Measurements from ENCODE around the gene SEPTIN1. TPM values are rescaled to one million over a fixed set of nuclear protein-coding genes. Genes with fewer than 3 reads are reported as not detected.

SEPTIN1 gene
- total RNA-seq, 1 donor from 2014 or later: 2.9 TPM

GRCh38 chr16:30409125-30410060 lies 27.0 kb upstream of the SEPTIN1 start:
- DNase-seq: peak; percentile 97
- Mint-ChIP-seq H3K27me3 (ENCODE audit: unreplicated experiment) (peaks cover 3% of the 10 kb centered on the region), H3K36me3 (ENCODE audit: unreplicated experiment) (no peaks in the 10 kb centered on the region), H3K4me1 (ENCODE audit: low read depth, unreplicated experiment) (peaks cover 2% of the 10 kb centered on the region), H3K9me3 (ENCODE audit: unreplicated experiment) (peaks cover 9% of the 10 kb centered on the region), H3K4me3 (ENCODE audit: unreplicated experiment) (no peak overlapping the region), H3K27ac (ENCODE audit: unreplicated experiment) (no peak overlapping the region)
- TF ChIP-seq CTCF (IDR thresholded peaks at IDR 0.05; ENCODE audit: partially characterized antibody, unreplicated experiment): peak; percentile 93

- Mint-ChIP-seq H3K27me3 (ENCODE audit: unreplicated experiment) (peaks cover 5% of the 10 kb centered on the region), H3K9me3 (ENCODE audit: unreplicated experiment) (peaks cover 10% of the 10 kb centered on the region), H3K36me3 (ENCODE audit: unreplicated experiment) (no peaks in the 10 kb centered on the region), H3K4me3 (ENCODE audit: unreplicated experiment) (peak overlapping the region; percentile 77), H3K4me1 (ENCODE audit: low read depth, unreplicated experiment) (peaks cover 2% of the 10 kb centered on the region), H3K27ac (ENCODE audit: unreplicated experiment) (no peak overlapping the region)
- TF ChIP-seq CTCF (IDR thresholded peaks at IDR 0.05; ENCODE audit: partially characterized antibody, unreplicated experiment): no peak
- DNase-seq: no peak
Measured at GRCh38 chr16:30407804-30408534, 25.6 kb upstream of the SEPTIN1 start.

- H3K9me3 Mint-ChIP-seq (ENCODE audit: unreplicated experiment): peaks cover 10% of the 10 kb centered on the region
- H3K4me1 Mint-ChIP-seq (ENCODE audit: low read depth, unreplicated experiment): peaks cover 2% of the 10 kb centered on the region
- peak; percentile 89 for DNase-seq
- no peak for TF ChIP-seq CTCF (IDR thresholded peaks at IDR 0.05; ENCODE audit: partially characterized antibody, unreplicated experiment)
- H3K36me3 Mint-ChIP-seq (ENCODE audit: unreplicated experiment): no peaks in the 10 kb centered on the region
- H3K27me3 Mint-ChIP-seq (ENCODE audit: unreplicated experiment): peaks cover 5% of the 10 kb centered on the region
- H3K27ac Mint-ChIP-seq (ENCODE audit: unreplicated experiment): peak within 1 kb of the TSS; percentile 87
- peak within 1 kb of the TSS; percentile 99 for H3K4me3 Mint-ChIP-seq (ENCODE audit: unreplicated experiment)
Measured at GRCh38 chr16:30407102-30407803, 24.9 kb upstream of the SEPTIN1 start, which contains the start of gene ZNF771. Gene ZNF771, plus strand, starts transcription at chr16:30407606. Its CDS starts 448 bp downstream, at chr16:30408054.

- no peak for DNase-seq
- Mint-ChIP-seq H3K36me3 (ENCODE audit: unreplicated experiment) (no peaks in the 10 kb centered on the region), H3K27ac (ENCODE audit: unreplicated experiment) (peak overlapping the region; percentile 87), H3K27me3 (ENCODE audit: unreplicated experiment) (peaks cover 6% of the 10 kb centered on the region), H3K9me3 (ENCODE audit: unreplicated experiment) (peaks cover 12% of the 10 kb centered on the region), H3K4me3 (ENCODE audit: unreplicated experiment) (peak overlapping the region; percentile 99), H3K4me1 (ENCODE audit: low read depth, unreplicated experiment) (peaks cover 2% of the 10 kb centered on the region)
- TF ChIP-seq CTCF (IDR thresholded peaks at IDR 0.05; ENCODE audit: partially characterized antibody, unreplicated experiment): no peak
Measured at GRCh38 chr16:30406795-30407101, 24.4 kb upstream of the SEPTIN1 start.

Data from glutamatergic neuron (in vitro differentiated cells).